Effector CD8-positive, alpha-beta T cell (primary cell): ENCODE data around the gene SLC2A4RG.
"Not testable (repeated sequence)": the region's sequence is repeated elsewhere in the genome, so short reads cannot be mapped to it uniquely, and the experiment has no call there.

ENCODE experiments used
- DNase-seq: peaks from one replicate; lab custom pipeline; 2025; lab: John Stamatoyannopoulos, UW

The SLC2A4RG gene

DNA sequence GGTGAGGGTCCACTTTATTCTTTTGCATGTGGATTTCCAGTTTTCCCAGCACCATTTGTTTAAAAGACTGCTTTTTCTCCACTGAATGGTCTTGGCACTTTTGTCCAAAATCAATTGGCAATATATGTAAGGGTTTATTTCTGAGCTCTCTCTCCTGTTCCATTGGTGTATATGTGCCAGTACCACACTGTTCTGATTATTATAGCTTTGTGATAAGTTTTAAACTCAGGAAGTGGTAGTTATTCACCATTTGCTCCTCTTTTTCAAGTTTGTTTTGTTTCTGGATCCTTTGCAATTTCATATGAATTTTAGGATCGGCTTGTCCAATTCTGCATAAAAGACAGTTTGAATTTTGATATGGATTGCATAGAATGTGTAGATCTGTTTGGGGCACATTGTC lies 27.4 kb upstream of the SLC2A4RG start:
- DNase-seq: no peak

- no peak for DNase-seq
These were observed 24.7 kb upstream of the SLC2A4RG start for GRCh38 chr20:63714858-63715257.

DNA sequence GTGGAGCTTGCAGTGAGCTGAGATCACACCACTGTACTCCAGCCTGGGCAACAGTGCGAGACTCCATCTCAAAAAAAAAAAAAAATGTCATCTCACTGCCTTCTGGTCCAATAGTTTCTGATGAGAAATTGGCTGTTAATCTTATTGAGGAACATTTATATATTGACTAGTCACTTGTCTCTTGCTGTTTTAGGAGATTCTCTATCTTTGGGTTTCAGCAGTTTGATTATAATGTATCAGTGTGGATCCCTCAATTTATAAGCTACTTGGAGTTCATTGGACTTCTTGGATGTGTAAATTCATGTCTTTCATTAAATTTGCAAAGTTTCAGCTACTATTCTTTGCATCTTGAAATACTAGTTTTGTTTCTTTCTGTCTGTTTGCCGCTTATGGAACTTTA lies 20.6 kb upstream of the SLC2A4RG start:
- DNase-seq: no peak

DNA sequence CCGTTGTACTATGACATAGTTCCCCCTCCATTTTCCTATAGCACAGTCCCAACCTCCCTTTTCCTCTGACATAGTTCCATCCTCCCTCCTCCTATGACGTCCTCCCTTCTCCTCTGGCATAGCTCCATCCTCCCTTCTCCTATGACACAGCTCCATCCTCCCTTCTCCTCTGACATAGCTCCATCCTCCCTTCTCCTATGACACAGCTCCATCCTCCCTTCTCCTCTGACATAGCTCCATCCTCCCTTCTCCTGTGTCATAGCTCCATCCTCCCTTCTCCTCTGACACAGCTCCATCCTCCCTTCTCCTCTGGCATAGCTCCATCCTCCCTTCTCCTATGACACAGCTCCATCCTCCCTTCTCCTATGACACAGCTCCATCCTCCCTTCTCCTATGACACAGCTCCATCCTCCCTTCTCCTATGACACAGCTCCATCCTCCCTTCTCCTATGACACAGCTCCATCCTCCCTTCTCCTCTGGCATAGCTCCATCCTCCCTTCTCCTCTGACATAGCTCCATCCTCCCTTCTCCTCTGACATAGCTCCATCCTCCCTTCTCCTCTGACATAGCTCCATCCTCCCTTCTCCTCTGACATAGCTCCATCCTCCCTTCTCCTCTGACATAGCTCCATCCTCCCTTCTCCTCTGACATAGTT lies 16.5 kb upstream of the SLC2A4RG start:
- not testable (repeated sequence) for DNase-seq

DNA sequence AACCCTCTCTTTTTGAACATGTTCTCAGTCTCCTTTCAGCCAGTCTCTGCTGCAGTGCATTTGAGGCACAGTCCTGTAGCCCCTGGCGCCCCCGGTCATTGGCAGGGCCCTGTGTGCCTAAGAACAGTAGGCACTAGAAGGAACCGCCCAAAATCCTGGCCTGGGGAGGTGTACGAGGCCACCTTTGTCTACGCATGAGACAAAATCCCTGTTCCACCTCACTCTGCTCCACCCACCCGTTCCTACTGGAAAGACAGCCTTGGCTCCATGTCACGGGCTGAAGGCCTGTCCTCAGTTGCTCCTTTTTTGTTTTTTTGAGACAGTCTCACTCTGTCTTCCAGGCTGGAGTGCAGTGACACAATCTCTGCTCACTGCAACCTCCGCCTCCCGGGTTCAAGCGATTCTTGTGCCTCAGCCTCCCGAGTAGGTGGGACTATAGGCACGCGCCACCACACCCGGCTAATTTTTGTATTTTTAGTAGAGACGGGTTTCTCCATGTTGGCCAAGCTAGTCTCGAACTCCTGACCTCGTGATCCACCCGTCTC lies 9.3 kb upstream of the SLC2A4RG start:
- not testable (repeated sequence) for DNase-seq

- DNase-seq: no peak
These were observed 8.2 kb upstream of the SLC2A4RG start for GRCh38 chr20:63731410-63731809.

DNA sequence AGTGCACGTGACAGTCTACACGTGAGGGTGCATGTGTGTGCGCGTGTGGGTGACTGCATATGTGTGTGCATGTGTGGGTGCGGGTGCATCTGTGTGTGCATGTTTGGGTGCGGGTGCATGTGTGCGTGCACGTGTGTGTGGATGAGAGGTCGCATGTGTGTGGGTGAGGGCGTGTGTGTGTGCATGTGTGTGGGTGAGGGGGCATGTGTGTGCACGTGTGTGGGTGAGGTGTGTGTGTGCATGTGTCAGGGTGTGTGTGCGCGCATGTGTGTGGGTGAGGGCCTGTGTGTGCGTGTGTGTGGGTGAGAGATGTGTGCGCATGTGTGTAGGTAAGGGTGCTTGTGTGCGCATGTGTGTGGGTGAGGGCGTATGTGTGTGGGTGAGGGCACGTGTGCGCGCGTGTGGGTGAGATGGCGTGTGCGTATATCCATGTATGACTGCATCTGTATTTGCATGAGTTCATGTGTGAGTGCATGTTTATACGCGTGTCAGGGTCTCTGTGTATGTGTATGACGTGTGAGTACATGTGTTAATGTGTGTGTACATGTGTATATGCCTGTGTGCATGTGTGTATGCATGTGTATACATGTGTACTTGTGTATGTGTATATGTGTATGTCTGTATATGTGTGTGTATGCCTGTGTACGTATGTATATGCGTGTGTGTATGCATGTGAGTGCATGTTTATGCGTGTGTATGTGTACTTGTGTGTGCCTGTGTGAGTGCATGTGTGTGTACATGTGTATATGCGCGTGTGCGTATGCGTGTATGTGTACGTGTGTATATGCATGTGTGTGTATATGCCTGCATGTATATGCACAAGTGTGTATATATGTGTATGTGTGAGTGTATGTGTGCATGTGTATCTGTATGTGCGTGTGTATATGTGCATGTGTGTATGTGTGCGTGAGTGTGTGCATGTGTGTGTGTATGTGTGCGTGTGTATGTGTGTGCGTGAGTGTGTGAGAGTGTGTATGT lies 7.2 kb upstream of the SLC2A4RG start:
- DNase-seq: no peak

GRCh38 chr20:63733117-63733516 lies 6.5 kb upstream of the SLC2A4RG start:
- no peak for DNase-seq

DNA sequence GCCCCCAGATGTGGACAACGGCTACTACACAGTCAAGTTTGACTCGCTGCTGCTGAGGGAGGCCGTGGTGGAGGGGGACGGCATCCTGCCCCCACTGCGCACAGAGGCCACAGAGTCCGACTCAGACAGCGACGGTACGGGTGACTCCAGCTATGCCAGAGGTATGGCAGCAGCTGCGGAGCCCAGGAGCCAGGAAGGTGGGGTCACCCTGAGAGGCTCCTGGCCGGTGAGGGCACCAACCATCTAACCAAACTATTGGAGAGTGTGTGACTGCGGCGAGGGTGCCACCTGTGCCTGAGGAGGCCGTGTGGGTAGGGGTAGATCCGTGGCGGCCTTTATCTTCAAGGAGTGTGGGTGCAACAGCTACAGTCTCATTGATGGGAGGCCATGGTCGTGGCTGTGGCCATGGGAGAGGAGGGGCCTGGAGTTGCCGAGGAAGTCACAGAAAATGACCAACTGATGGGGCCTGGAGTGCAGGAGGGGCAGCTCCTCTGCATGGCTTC lies 5.9 kb upstream of the SLC2A4RG start:
- no peak for DNase-seq

DNA sequence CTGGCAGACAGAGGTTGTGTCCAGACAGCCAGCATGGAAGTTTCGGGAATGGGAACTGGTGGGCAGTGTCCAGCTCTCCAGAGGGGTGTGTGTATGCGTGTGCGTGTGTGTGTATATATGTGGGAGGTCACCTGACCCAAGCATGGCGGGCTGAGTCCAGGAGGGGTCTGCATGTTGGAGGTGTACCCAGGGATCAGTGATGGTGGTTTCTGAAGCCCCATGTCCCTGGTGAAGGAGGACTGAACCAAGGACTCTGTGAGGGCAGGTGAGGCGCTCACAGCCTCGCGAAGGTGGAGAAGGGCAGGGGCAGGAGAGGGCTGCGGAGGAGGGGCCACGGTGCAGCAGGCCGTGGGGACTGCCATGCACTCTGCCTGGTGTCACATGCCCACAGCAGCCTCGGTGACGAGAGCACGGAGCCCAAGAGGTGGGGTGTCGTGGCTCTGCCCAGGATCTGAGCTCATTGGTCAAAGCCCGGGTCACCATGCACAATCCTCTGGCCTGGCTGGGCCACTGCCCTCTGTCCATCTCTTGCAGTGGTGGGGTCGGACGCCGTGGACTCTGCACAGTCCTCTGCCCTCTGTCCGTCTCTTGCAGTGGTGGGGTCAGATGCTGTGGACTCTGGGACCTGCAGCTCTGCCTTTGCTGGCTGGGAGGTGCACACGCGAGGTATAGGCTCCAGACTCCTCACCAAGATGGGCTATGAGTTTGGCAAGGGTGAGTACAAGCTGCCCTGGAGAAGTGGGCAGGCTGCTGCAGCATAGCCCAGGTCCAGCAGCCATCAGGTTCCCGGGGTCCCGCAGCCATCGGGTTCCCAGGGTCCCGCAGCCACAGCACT lies 5.2 kb upstream of the SLC2A4RG start:
- DNase-seq: no peak

DNA sequence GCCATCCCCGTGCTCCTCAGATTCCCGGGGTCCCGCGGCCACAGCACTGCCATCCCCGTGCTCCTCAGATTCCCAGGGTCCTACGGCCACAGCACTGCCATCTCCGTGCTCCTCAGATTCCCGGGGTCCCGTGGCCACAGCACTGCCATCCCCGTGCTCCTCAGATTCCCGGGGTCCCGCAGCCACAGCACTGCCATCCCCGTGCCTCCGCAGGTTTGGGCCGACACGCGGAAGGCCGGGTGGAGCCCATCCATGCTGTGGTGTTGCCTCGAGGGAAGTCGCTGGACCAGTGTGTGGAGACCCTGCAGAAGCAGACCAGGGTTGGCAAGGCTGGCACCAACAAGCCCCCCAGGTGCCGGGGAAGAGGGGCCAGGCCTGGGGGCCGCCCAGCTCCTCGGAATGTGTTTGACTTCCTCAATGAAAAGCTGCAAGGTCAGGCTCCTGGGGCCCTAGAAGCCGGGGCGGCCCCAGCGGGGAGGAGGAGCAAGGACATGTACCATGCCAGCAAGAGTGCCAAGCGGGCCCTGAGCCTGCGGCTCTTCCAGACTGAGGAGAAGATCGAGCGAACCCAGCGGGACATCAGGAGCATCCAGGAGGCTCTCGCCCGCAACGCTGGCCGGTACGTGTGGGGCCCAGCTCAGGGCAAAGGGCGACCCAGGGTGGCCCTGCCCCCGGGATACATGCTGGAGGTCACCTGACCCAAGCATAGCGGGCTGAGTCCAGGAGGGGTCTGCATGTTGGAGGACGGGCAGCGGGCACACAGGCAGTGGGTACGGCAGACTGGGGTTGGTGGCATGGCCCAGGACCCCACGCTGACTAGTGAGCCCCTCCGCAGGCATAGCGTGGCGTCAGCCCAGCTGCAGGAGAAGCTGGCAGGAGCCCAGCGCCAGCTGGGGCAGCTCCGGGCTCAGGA lies 4.4 kb upstream of the SLC2A4RG start:
- no peak for DNase-seq

DNA sequence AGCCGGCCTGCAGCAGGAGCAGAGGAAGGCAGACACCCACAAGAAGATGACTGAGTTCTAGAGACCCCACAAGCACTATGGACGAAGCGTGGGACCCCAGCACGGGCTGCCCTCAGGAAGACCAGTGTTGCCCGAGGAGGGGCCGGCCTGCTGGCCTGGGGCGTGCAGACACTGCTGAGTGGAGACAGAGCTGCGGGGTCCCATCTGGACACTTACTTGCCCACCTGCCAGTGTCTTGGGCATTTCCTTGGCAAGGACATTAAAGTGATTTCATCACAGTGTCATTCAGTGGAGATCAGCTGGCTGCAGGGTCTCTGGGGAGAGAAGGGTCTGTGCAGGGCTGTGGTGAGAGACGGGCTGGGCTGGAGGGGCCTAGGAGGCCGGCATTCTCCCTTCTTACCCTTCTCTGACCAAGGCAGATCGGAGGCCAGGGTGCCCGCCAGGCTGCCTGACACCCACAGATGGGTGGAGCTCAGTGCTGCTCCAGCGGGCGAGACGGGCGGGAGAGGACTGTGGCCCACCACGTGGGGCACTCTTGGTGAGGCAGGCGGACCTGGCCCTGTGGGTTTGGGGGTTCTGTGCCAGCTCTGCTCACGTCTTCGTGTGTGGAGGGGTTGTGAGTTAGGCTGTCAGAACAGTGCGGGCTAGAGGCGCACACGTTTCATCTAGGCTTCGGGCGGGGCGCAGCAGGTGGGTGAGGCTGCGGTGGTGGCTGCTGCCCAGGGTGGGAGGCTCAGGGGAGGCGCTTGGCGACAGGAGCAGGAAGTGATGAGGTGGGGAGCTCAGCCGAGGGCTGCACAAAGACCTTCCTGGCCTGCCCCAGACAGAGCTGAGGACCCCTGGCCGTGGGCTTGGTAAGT lies 3.5 kb upstream of the SLC2A4RG start, which contains the start of gene LIME1:
Gene LIME1, plus strand, starts transcription at position 806 of the 860 bp plus-strand sequence. CDS start 886 bp downstream, outside the sequence.
- DNase-seq: peak; percentile 60

- peak; percentile 48 for DNase-seq
These were observed 2.5 kb upstream of the SLC2A4RG start for GRCh38 chr20:63736893-63737694.

GRCh38 chr20:63737695-63737944 lies 2.0 kb upstream of the SLC2A4RG start:
- DNase-seq: no peak

- DNase-seq: peak; percentile 18
These were observed 1.5 kb upstream of the SLC2A4RG start for GRCh38 chr20:63737945-63738686.

DNA sequence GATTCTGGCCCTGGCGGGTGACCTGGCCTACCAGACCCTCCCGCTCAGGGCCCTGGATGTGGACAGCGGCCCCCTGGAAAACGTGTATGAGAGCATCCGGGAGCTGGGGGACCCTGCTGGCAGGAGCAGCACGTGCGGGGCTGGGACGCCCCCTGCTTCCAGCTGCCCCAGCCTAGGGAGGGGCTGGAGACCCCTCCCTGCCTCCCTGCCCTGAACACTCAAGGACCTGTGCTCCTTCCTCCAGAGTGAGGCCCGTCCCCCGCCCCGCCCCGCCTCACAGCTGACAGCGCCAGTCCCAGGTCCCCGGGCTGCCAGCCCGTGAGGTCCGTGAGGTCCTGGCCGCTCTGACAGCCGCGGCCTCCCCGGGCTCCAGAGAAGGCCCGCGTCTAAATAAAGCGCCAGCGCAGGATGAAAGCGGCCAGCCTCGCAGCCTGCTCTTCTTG lies 868 bp upstream of the SLC2A4RG start:
- DNase-seq: peak; percentile 35

- peak; percentile 39 for DNase-seq
These were observed 572 bp downstream of the SLC2A4RG start for GRCh38 chr20:63740070-63740626.
